Chondrocyte (in vitro differentiated cells): ENCODE data around the gene LILRB3. TPM values are rescaled to one million over a fixed set of nuclear protein-coding genes. Genes with fewer than 3 reads are reported as not detected.
A peak's percentile ranks its signal among the peaks of the same experiment; 100 is the strongest.
"Not testable (repeated sequence)": the region's sequence is repeated elsewhere in the genome, so short reads cannot be mapped to it uniquely, and the experiment has no call there.

Source experiments
- DNase-seq: peaks from one replicate; pipeline ENCODE4 v3.0.0; 2021; ENCODE audit warnings: mixed read lengths, low spot score
- H3K27ac Mint-ChIP-seq: one replicate; pipeline ENCODE4 v1.8.0; 2021; ENCODE audit warnings: mild to moderate bottlenecking, moderate library complexity, mixed read lengths; ENCODE audit not compliant: unreplicated experiment
- H3K27me3 Mint-ChIP-seq: 2 replicates; pipeline ENCODE4 v1.8.0; 2021; ENCODE audit warnings: low read depth, mixed read lengths
- H3K36me3 Mint-ChIP-seq: 2 replicates; pipeline ENCODE4 v1.8.0; 2021; ENCODE audit warnings: low read depth, mixed read lengths
- H3K4me1 Mint-ChIP-seq: 2 replicates; pipeline ENCODE4 v1.8.0; 2021; ENCODE audit warnings: low read depth, mild to moderate bottlenecking, mixed read lengths
- H3K4me3 Mint-ChIP-seq: one replicate; pipeline ENCODE4 v1.8.0; 2021; ENCODE audit warnings: mild to moderate bottlenecking, moderate library complexity, mixed read lengths; ENCODE audit not compliant: unreplicated experiment
- H3K9me3 Mint-ChIP-seq: 2 replicates; pipeline ENCODE4 v1.8.0; 2021; ENCODE audit warnings: low read depth, mixed read lengths
- long read RNA-seq: library from polyadenylated mRNA; stranded (forward); transcript quantifications from one replicate; pipeline ENCODE4 v2.0.0, GENCODE V29; 2021
- total RNA-seq: library from RNA; stranded (reverse); gene quantifications from 3 replicates; pipeline ENCODE4 v1.2.1, GENCODE V29; 2021
- TF ChIP-seq, protein P1 (sequence below): fragments of 200-600 bp; sonication (generic); IDR thresholded peaks from 2 replicates; pipeline ENCODE4 v1.5.0; 2021; ENCODE audit warnings: antibody characterized with exemption, mild to moderate bottlenecking, moderate library complexity

LILRB3 gene
- total RNA-seq = not detected in 3 replicates
- long read RNA-seq = 0 reads

DNA sequence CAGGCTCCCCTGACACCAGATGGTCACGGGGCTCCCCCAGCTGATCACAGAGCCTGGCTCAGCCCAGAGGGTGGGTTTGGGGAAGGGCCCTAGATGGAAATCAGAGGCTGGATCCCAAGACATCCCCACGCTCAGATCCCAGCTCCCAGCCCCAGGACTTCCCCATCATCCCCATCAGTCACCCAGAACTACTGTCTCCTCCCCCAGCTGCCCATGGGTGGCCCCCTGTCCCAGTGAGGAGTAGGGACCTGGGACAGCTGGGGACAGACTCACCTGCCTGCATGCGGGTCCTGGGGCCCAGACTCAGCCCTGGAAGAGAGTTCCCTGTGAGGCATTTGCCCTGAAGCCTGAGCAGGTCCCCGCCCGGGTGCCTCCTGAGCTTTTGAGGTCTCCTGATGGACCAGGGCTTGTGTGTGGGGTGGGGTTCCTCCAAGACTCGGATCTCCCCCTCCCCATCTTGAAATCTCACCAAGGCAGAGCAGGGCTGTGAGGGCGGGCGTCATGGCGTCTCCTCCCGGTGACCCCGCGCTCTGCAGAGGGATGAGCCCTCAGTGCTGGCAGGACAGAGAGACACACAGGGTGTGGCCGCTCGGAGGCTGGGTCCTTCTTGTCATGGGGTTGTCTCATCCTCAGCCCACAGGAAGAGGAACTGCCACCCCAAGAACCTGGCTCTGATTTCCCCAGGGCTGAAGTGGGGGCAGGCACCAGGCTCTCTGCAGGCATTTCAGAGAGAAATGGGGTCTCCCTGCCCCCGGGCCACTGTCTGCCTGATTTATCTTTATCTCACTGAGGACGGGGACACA lies at the start of gene LILRB3:
Gene LILRB3 (minus strand): TSS at position 534 of the 803 bp plus-strand sequence. CDS start 31 bp downstream, at position 503.
- not testable (repeated sequence) for H3K4me3 Mint-ChIP-seq, H3K9me3 Mint-ChIP-seq, H3K4me1 Mint-ChIP-seq, H3K27ac Mint-ChIP-seq, H3K36me3 Mint-ChIP-seq
- peaks cover 12% of the 10 kb centered on the region for H3K27me3 Mint-ChIP-seq
- DNase-seq = peak; percentile 81

DNA sequence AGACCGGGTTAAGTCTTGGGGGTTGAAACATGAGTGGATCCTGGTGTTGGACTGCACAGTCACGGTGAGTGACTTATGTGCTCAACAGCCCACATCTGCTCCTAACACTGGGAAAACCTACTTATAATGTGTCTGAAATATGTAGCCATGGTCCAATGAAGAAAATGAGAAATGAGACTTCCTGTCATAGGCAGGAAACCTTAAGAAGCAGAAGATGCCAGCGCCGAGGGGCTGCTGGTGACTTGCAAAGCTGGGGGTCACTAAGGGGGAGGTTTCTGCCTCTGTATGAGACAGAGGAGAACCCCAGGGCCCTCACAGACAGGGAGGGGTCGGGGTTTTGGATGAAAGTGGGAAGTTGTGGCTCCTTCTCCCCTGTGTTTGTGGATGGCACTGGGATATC lies 49.4 kb upstream of the LILRB3 start:
- not testable (repeated sequence) for H3K9me3 Mint-ChIP-seq, H3K4me1 Mint-ChIP-seq, H3K4me3 Mint-ChIP-seq, H3K27ac Mint-ChIP-seq, DNase-seq, H3K36me3 Mint-ChIP-seq
- H3K27me3 Mint-ChIP-seq = peaks cover 35% of the 10 kb centered on the region

DNA sequence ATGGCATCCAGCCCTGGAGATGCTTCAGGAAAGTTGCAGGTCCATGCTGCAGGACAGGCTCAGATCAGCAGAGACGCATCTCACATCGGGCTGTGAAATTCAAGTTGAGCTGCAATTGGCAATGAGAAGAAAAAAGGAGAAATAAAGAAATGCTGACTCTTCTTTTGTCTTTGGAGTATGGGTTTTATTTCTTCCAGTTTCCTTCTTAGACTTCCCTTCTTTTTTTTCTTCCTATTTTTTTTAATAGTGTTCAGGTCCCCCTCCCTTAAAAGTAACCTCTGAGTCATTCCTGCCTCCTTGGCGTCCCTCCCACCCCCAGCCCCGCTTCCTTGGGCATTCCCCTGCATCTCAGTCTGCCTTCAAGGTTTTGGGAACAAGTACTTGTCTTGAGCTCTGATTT lies 48.8 kb upstream of the LILRB3 start:
- peaks cover 34% of the 10 kb centered on the region for H3K27me3 Mint-ChIP-seq
- DNase-seq, H3K36me3 Mint-ChIP-seq, H3K27ac Mint-ChIP-seq, H3K4me3 Mint-ChIP-seq, H3K4me1 Mint-ChIP-seq, H3K9me3 Mint-ChIP-seq: not testable (repeated sequence)

DNA sequence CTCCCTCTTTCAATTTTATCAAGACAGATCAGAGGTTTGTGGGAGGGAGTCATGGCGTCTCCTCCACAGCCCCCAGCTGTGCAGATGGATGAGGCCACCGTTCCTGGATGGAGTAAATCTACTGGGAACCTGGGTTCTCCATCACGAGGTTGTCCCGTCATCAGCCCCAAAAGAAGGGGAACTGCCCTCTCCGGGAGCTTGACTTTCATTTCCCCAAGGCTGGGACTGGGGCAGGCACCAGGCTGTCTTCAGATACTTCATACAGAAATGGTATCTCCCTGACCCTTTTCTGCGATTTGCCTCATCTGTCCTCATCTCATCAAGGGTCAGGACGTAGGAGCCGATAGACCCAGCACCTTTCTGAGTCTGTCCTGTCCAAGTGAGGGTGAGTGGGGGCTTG lies 48.3 kb upstream of the LILRB3 start:
- peaks cover 31% of the 10 kb centered on the region for H3K27me3 Mint-ChIP-seq
- H3K4me1 Mint-ChIP-seq = no peaks in the 10 kb centered on the region
- H3K9me3 Mint-ChIP-seq = peaks cover 2% of the 10 kb centered on the region
- H3K4me3 Mint-ChIP-seq = no peak overlapping the region
- no peak overlapping the region for H3K27ac Mint-ChIP-seq
- no peaks in the 10 kb centered on the region for H3K36me3 Mint-ChIP-seq
- TF ChIP-seq, protein P1, sequence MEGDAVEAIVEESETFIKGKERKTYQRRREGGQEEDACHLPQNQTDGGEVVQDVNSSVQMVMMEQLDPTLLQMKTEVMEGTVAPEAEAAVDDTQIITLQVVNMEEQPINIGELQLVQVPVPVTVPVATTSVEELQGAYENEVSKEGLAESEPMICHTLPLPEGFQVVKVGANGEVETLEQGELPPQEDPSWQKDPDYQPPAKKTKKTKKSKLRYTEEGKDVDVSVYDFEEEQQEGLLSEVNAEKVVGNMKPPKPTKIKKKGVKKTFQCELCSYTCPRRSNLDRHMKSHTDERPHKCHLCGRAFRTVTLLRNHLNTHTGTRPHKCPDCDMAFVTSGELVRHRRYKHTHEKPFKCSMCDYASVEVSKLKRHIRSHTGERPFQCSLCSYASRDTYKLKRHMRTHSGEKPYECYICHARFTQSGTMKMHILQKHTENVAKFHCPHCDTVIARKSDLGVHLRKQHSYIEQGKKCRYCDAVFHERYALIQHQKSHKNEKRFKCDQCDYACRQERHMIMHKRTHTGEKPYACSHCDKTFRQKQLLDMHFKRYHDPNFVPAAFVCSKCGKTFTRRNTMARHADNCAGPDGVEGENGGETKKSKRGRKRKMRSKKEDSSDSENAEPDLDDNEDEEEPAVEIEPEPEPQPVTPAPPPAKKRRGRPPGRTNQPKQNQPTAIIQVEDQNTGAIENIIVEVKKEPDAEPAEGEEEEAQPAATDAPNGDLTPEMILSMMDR = no peak
- no peak for DNase-seq

DNA sequence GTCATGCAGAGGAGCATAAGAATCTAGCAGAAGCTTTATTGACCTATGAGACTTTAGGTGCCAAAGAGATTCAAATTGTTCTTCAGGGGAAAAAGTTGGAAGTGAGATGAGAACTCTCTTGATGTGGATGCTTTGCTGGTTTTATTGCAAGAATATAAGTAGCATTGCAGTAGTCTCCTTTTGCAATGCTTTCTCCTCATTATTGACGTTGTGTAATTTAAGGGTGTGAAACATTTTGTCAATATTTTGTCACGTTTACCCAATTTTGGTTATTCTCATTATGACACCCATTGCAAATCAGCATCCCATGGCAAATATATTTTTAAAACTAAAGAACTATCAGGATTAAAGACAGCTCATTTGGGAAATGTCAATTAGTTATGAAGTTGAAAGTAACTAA lies 46.1 kb upstream of the LILRB3 start:
- no peak overlapping the region for H3K4me3 Mint-ChIP-seq

DNA sequence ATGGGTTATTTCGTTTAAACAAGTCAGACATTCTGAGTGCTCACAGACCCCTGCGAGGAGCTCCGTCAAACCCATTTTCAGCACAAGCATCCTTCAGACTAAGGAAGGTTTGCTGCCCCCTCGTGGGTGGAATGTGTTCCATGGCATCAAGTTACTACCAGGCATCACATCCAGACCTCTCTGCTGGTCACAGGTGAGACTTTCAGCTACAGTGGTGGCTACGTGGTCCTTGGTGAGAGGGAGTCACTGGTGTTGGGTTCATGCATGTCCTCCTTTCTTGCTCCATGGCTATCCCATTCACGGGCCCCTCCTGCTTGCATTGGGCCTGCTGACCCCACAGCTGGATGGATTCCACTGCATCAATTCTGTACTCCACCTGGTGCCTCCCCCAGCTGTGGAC lies 43.3 kb upstream of the LILRB3 start:
- no peak for DNase-seq
- Mint-ChIP-seq H3K9me3 (peaks cover 2% of the 10 kb centered on the region), H3K4me1 (no peaks in the 10 kb centered on the region), H3K36me3 (no peaks in the 10 kb centered on the region), H3K27me3 (peaks cover 20% of the 10 kb centered on the region), H3K27ac (no peak overlapping the region), H3K4me3 (no peak overlapping the region)
- TF ChIP-seq, protein P1 = peak; percentile 78

More for the DNA sequence above, 46.1 kb upstream of the LILRB3 start:
- no peak for DNase-seq
- Mint-ChIP-seq H3K9me3 (peaks cover 2% of the 10 kb centered on the region), H3K4me1 (no peaks in the 10 kb centered on the region), H3K27ac (no peak overlapping the region), H3K36me3 (no peaks in the 10 kb centered on the region), H3K27me3 (peaks cover 19% of the 10 kb centered on the region)
- TF ChIP-seq, protein P1 = no peak

DNA sequence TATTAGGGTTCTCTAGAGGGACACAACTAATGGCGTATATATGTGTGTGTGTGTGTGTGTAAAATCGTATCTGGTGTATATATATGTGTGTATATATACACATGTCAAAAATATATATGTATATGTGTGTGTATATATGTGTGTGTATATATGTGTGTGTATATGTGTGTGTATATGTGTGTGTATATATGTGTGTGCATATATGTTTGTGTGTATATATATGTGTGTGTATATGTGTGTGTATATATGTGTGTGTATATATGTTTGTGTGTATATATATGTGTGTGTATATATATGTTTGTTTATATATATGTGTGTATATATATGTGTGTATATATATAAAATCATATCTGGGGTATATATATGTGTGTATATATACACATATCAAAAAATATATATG lies 39.7 kb upstream of the LILRB3 start:
- H3K4me3 Mint-ChIP-seq = no peak overlapping the region
- H3K9me3 Mint-ChIP-seq = no peaks in the 10 kb centered on the region
- TF ChIP-seq, protein P1 = no peak
- peaks cover 15% of the 10 kb centered on the region for H3K27me3 Mint-ChIP-seq
- no peak for DNase-seq
- no peak overlapping the region for H3K27ac Mint-ChIP-seq
- H3K36me3 Mint-ChIP-seq = no peaks in the 10 kb centered on the region
- H3K4me1 Mint-ChIP-seq = no peaks in the 10 kb centered on the region
